Stimulated activated CD8-positive, alpha-beta memory T cell treated with anti-CD3 and anti-CD28 coated beads, Interleukin-4, amount 100 ng/mL, for 24 hours (primary cell): ENCODE measurements around the gene KRT73.
A peak's percentile ranks its signal among the peaks of the same experiment; 100 is the strongest.

ENCODE experiments used
- DNase-seq: peaks from one replicate; pipeline ENCODE4 v3.0.0-alpha.2; 2020; ENCODE audit warnings: low read depth

KRT73 gene

GRCh38 chr12:52568111-52568510 is 50.2 kb downstream of the KRT73 start:
- no peak for DNase-seq

- DNase-seq: peak; percentile 38
Observed at GRCh38 chr12:52566847-52567291, 51.5 kb downstream of the KRT73 start.

GRCh38 chr12:52564582-52564981 is 53.8 kb downstream of the KRT73 start:
- DNase-seq: no peak

GRCh38 chr12:52561880-52562449 is 56.4 kb downstream of the KRT73 start:
- DNase-seq: no peak

- no peak for DNase-seq
Observed at GRCh38 chr12:52559979-52560378, 58.4 kb downstream of the KRT73 start.

GRCh38 chr12:52558781-52559445 is 59.4 kb downstream of the KRT73 start:
- no peak for DNase-seq
